Endothelial cell of umbilical vein (primary cell): ENCODE results near the gene INTS6.

ENCODE experiments used
- EZH2 ChIP-seq: IDR thresholded peaks from 2 replicates; pipeline ENCODE4 v1.6.1; 2012; ENCODE audit warnings: borderline replicate concordance, low read depth, mild to moderate bottlenecking, moderate library complexity, low read length, inconsistent platforms; ENCODE audit not compliant: severe bottlenecking
- MAX ChIP-seq: IDR thresholded peaks from 2 replicates; pipeline ENCODE4 v1.6.1; 2011; ENCODE audit not compliant: insufficient read depth, insufficient read length

GRCh38 chr13:51422484-51422883 lies 30.4 kb downstream of the INTS6 start:
- no peak for TF ChIP-seq EZH2
- TF ChIP-seq MAX, result no peak
